ENCODE results near the gene AGBL3.

DNA sequence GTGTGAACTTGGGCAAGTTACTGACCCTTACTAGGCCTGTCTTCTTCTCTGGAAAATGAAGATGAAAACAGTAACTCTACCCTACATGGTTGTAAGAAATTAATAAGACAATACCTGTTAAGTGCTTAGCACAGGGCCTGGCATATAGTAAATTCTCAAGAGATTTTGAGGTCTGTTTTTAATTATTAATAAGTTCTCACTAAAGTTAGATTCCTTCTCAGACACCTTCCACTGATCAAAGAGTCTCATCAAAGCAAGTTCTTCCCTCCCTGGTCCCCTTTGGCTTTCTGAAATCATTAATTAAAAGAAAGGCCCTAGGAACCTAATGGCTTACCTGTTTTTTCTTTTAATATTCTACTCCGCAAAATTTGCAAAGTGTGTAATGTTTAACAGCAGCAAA, 166.1 kb downstream of the AGBL3 start:
- no peak for TF ChIP-seq SP1 (IDR thresholded peaks at IDR 0.05)
- TF ChIP-seq ELF4 (IDR thresholded peaks at IDR 0.05), result no peak
- TF ChIP-seq FOXK2 (IDR thresholded peaks at IDR 0.05), result no peak
- TF ChIP-seq L3MBTL2 (conservative IDR thresholded peaks at IDR 0.05), result no peak
- no peak for TF ChIP-seq BHLHE40 (IDR thresholded peaks at IDR 0.05; ENCODE audit: borderline replicate concordance)
- TF ChIP-seq NFRKB (IDR thresholded peaks at IDR 0.05), result no peak
- TF ChIP-seq LEF1 (IDR thresholded peaks at IDR 0.05; ENCODE audit: borderline replicate concordance), result no peak
- no peak for TF ChIP-seq FOXA1 (IDR thresholded peaks at IDR 0.05)
- no peak for TF ChIP-seq SUZ12 (IDR thresholded peaks at IDR 0.05)
- TF ChIP-seq, protein P1, sequence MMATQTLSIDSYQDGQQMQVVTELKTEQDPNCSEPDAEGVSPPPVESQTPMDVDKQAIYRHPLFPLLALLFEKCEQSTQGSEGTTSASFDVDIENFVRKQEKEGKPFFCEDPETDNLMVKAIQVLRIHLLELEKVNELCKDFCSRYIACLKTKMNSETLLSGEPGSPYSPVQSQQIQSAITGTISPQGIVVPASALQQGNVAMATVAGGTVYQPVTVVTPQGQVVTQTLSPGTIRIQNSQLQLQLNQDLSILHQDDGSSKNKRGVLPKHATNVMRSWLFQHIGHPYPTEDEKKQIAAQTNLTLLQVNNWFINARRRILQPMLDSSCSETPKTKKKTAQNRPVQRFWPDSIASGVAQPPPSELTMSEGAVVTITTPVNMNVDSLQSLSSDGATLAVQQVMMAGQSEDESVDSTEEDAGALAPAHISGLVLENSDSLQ (IDR thresholded peaks at IDR 0.05), result no peak
- TF ChIP-seq ZNF384 (IDR thresholded peaks at IDR 0.05), result no peak
- no peak for TF ChIP-seq HDGF (IDR thresholded peaks at IDR 0.05; ENCODE audit: borderline replicate concordance)
- TF ChIP-seq TARDBP (IDR thresholded peaks at IDR 0.05), result no peak

Data from HEK293T (cell line).